Mesendoderm (in vitro differentiated cells): Measurements from ENCODE around the gene DBP.

Experiments used
- DNase-seq: peaks from one replicate; pipeline ENCODE4 v3.0.0; 2013
- H2AK5ac ChIP-seq: 2 replicates; pipeline ENCODE4 v1.6.1; 2013; ENCODE audit warnings: low read length, inconsistent platforms
- H2BK120ac ChIP-seq: 2 replicates; pipeline ENCODE4 v1.6.1; 2013; ENCODE audit warnings: low read depth, mild to moderate bottlenecking, low read length, moderate library complexity, mixed read lengths
- H2BK15ac ChIP-seq: replicated peaks from 2 replicates; pipeline ENCODE4 v1.6.1; 2013; ENCODE audit warnings: low read depth, mild to moderate bottlenecking, moderate library complexity
- H2BK5ac ChIP-seq: 2 replicates; pipeline ENCODE4 v1.6.1; 2013; ENCODE audit warnings: low read length, inconsistent platforms
- H3K18ac ChIP-seq: 2 replicates; pipeline ENCODE4 v1.6.1; 2013; ENCODE audit warnings: mild to moderate bottlenecking, low read length, mixed read lengths
- H3K23ac ChIP-seq: one replicate; pipeline ENCODE4 v1.6.1; 2013; ENCODE audit warnings: low read length
- H3K27ac ChIP-seq: 2 replicates; pipeline ENCODE4 v1.5.1; 2013; ENCODE audit warnings: low read depth, mild to moderate bottlenecking, inconsistent platforms, low read length, moderate library complexity
- H3K27me3 ChIP-seq: 2 replicates; pipeline ENCODE4 v1.6.1; 2013; ENCODE audit warnings: low read length, control low read depth, mild to moderate bottlenecking, inconsistent platforms; ENCODE audit not compliant: insufficient read depth, poor library complexity
- H3K36me3 ChIP-seq: 2 replicates; pipeline ENCODE4 v1.6.1; 2013; ENCODE audit warnings: low read length, inconsistent platforms; ENCODE audit not compliant: control insufficient read depth, insufficient read depth
- H3K4ac ChIP-seq: one replicate; pipeline ENCODE4 v1.6.1; 2013; ENCODE audit warnings: low read depth, mild to moderate bottlenecking, low read length, moderate library complexity
- H3K4me1 ChIP-seq: 2 replicates; pipeline ENCODE4 v1.6.1; 2013; ENCODE audit warnings: low read depth, low read length, inconsistent platforms; ENCODE audit not compliant: control insufficient read depth
- H3K4me2 ChIP-seq: 2 replicates; pipeline ENCODE4 v1.6.1; 2013; ENCODE audit warnings: low read length
- H3K4me3 ChIP-seq: 2 replicates; pipeline ENCODE4 v1.5.1; 2013; ENCODE audit warnings: mild to moderate bottlenecking, low read length
- H3K56ac ChIP-seq: one replicate; pipeline ENCODE4 v1.6.1; 2013; ENCODE audit warnings: low read length
- H3K79me1 ChIP-seq: 2 replicates; pipeline ENCODE4 v1.6.1; 2013; ENCODE audit warnings: low read length, inconsistent platforms
- H3K79me2 ChIP-seq: 2 replicates; pipeline ENCODE4 v1.6.1; 2013; ENCODE audit warnings: mild to moderate bottlenecking, low read length; ENCODE audit not compliant: control insufficient read depth, insufficient read depth
- H3K9ac ChIP-seq: 2 replicates; pipeline ENCODE4 v1.6.1; 2013; ENCODE audit warnings: low read length, inconsistent platforms
- H4K5ac ChIP-seq: one replicate; pipeline ENCODE4 v1.6.1; 2013; ENCODE audit warnings: low read length
- H4K8ac ChIP-seq: one replicate; pipeline ENCODE4 v1.6.1; 2013; ENCODE audit warnings: low read depth, mild to moderate bottlenecking, control low read depth, low read length, moderate library complexity
- WGBS: extraction: QIAGEN DNeasy Blood & Tissue Kit; methylation state at CpG from one replicate; pipeline ENCODE4 v1.1.7; 2013; ENCODE audit warnings: low lambda C conversion rate, missing lambda C conversion rate; ENCODE audit not compliant: insufficient coverage; ENCODE audit errors: extremely low coverage; 5-methylcytosine and 5-hydroxymethylcytosine counted together

Gene DBP

GRCh38 chr19:48606463-48607358 lies 30.5 kb downstream of the DBP start, which contains the start of gene SPACA4:
Gene SPACA4, plus strand, starts transcription at chr19:48606742. Its CDS starts 237 bp downstream, at chr19:48606979.
- H3K4me1 ChIP-seq, result no peaks in the 10 kb centered on the region
- no peak within 1 kb of the TSS for H3K18ac ChIP-seq
- no peak within 1 kb of the TSS for H4K5ac ChIP-seq
- H2AK5ac ChIP-seq, result no peak within 1 kb of the TSS
- H2BK120ac ChIP-seq, result no peak within 1 kb of the TSS
- WGBS, result no CpG with 5 or more reads among the region's 39 CpGs
- DNase-seq, result no peak
- H3K4ac ChIP-seq, result no peak within 1 kb of the TSS
- H3K79me1 ChIP-seq, result no peaks in the 10 kb centered on the region
- H3K23ac ChIP-seq, result no peak within 1 kb of the TSS
- no peaks in the 10 kb centered on the region for H3K36me3 ChIP-seq
- H3K4me2 ChIP-seq, result no peak within 1 kb of the TSS
- H3K56ac ChIP-seq, result no peak within 1 kb of the TSS
- no peaks in the 10 kb centered on the region for H3K79me2 ChIP-seq
- no peak within 1 kb of the TSS for H3K9ac ChIP-seq
- no peak within 1 kb of the TSS for H4K8ac ChIP-seq
- no peak within 1 kb of the TSS for H3K4me3 ChIP-seq
- no peak within 1 kb of the TSS for H3K27ac ChIP-seq
- H2BK15ac ChIP-seq, result no peak within 1 kb of the TSS
- H2BK5ac ChIP-seq, result no peak within 1 kb of the TSS
- no peaks in the 10 kb centered on the region for H3K27me3 ChIP-seq

DNA sequence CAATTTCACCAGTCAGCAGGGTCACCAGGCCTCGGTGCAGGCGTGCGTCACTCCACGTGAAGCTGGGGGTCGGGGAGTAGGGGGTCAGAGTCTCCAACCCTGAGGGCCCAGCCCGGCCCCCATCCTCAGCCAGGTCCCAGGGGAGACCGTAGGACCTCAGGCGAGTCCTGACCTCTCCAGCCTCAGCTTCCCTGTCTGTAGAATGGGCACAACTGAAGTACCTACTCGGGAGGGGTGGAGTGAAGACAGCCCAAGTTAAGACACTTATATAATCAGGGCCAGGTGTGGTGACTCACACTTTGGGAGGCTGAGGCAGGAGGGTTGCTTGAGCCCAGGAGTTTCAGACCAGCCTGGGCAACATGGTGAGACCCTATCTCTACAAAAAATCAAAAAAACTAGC lies 33.3 kb downstream of the DBP start:
- Histone ChIP-seq H3K4me1 (no peaks in the 10 kb centered on the region), H3K18ac (no peak overlapping the region), H2BK15ac (no peak overlapping the region), H2BK120ac (no peak overlapping the region), H3K4ac (no peak overlapping the region), H3K79me2 (no peaks in the 10 kb centered on the region), H3K56ac (no peak overlapping the region), H3K9ac (no peak overlapping the region), H2BK5ac (no peak overlapping the region), H3K23ac (no peak overlapping the region), H3K79me1 (no peaks in the 10 kb centered on the region), H3K4me2 (no peak overlapping the region), H2AK5ac (no peak overlapping the region), H4K8ac (no peak overlapping the region), H3K27ac (no peak overlapping the region), H3K4me3 (no peak overlapping the region), H4K5ac (no peak overlapping the region), H3K36me3 (no peaks in the 10 kb centered on the region), H3K27me3 (no peaks in the 10 kb centered on the region)
- no CpG with 5 or more reads among the region's 9 CpGs for WGBS
- DNase-seq, result no peak

GRCh38 chr19:48603449-48603848 lies 33.7 kb downstream of the DBP start:
- Histone ChIP-seq H2BK15ac (no peak overlapping the region), H3K18ac (no peak overlapping the region), H3K4me2 (no peak overlapping the region), H3K36me3 (no peaks in the 10 kb centered on the region), H3K4ac (no peak overlapping the region), H3K27me3 (no peaks in the 10 kb centered on the region), H3K4me1 (no peaks in the 10 kb centered on the region), H2BK120ac (no peak overlapping the region), H2BK5ac (no peak overlapping the region), H4K5ac (no peak overlapping the region), H3K27ac (no peak overlapping the region), H3K23ac (no peak overlapping the region), H3K79me2 (no peaks in the 10 kb centered on the region), H4K8ac (no peak overlapping the region), H3K56ac (no peak overlapping the region), H3K79me1 (no peaks in the 10 kb centered on the region), H2AK5ac (no peak overlapping the region), H3K4me3 (no peak overlapping the region), H3K9ac (no peak overlapping the region)
- DNase-seq, result no peak
- WGBS, result no CpG with 5 or more reads among the region's 39 CpGs

DNA sequence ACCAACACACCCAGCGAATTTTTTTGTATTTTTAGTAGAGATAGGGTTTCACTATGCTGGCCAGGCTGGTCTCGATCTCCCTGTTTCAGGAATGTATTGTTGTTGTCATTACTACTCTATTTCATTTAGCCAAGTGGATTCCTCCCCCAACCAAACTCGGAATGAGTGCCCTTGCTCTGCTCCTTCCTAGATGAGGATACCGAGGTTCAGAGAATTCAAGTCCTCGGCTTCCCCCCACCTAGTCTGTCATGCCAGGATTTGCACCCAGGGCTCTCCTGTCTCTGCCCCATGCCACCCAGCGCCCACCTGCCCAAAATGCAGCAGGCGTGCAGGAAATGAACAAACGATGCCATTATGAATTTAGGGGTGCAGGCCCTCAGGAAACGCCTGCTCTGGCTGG lies 34.2 kb downstream of the DBP start:
- no peak overlapping the region for H2BK120ac ChIP-seq
- H3K4ac ChIP-seq, result no peak overlapping the region
- DNase-seq, result no peak
- no peak overlapping the region for H3K27ac ChIP-seq
- no peak overlapping the region for H3K23ac ChIP-seq
- H3K36me3 ChIP-seq, result no peaks in the 10 kb centered on the region
- no peak overlapping the region for H3K4me3 ChIP-seq
- no peak overlapping the region for H3K18ac ChIP-seq
- H2BK5ac ChIP-seq, result no peak overlapping the region
- no peak overlapping the region for H2BK15ac ChIP-seq
- H3K4me1 ChIP-seq, result no peaks in the 10 kb centered on the region
- no peak overlapping the region for H2AK5ac ChIP-seq
- no peak overlapping the region for H3K56ac ChIP-seq
- H3K79me2 ChIP-seq, result no peaks in the 10 kb centered on the region
- no peaks in the 10 kb centered on the region for H3K27me3 ChIP-seq
- H3K9ac ChIP-seq, result no peak overlapping the region
- H4K8ac ChIP-seq, result no peak overlapping the region
- WGBS, result no CpG with 5 or more reads among the region's 9 CpGs
- H3K4me2 ChIP-seq, result no peak overlapping the region
- H3K79me1 ChIP-seq, result no peaks in the 10 kb centered on the region
- H4K5ac ChIP-seq, result no peak overlapping the region

GRCh38 chr19:48600679-48601417 lies 36.3 kb downstream of the DBP start:
- no peak for DNase-seq
- H3K27ac ChIP-seq, result no peak overlapping the region
- no peaks in the 10 kb centered on the region for H3K79me2 ChIP-seq
- H2AK5ac ChIP-seq, result no peak overlapping the region
- no peaks in the 10 kb centered on the region for H3K36me3 ChIP-seq
- H3K79me1 ChIP-seq, result no peaks in the 10 kb centered on the region
- no peaks in the 10 kb centered on the region for H3K4me1 ChIP-seq
- WGBS, result no CpG with 5 or more reads among the region's 21 CpGs
- no peak overlapping the region for H3K18ac ChIP-seq
- no peak overlapping the region for H4K5ac ChIP-seq
- no peak overlapping the region for H2BK120ac ChIP-seq
- H3K4me2 ChIP-seq, result no peak overlapping the region
- H3K56ac ChIP-seq, result no peak overlapping the region
- no peak overlapping the region for H4K8ac ChIP-seq
- no peak overlapping the region for H3K23ac ChIP-seq
- no peak overlapping the region for H3K4ac ChIP-seq
- H3K4me3 ChIP-seq, result no peak overlapping the region
- no peak overlapping the region for H2BK15ac ChIP-seq
- no peak overlapping the region for H2BK5ac ChIP-seq
- H3K9ac ChIP-seq, result no peak overlapping the region
- H3K27me3 ChIP-seq, result no peaks in the 10 kb centered on the region
